ENCODE results near the gene SSC5D. TPM values are rescaled to one million over a fixed set of nuclear protein-coding genes. Genes with fewer than 3 reads are reported as not detected.

Gene SSC5D
- total RNA-seq, 1 donor from 2014 or later, result 1.5 TPM

DNA sequence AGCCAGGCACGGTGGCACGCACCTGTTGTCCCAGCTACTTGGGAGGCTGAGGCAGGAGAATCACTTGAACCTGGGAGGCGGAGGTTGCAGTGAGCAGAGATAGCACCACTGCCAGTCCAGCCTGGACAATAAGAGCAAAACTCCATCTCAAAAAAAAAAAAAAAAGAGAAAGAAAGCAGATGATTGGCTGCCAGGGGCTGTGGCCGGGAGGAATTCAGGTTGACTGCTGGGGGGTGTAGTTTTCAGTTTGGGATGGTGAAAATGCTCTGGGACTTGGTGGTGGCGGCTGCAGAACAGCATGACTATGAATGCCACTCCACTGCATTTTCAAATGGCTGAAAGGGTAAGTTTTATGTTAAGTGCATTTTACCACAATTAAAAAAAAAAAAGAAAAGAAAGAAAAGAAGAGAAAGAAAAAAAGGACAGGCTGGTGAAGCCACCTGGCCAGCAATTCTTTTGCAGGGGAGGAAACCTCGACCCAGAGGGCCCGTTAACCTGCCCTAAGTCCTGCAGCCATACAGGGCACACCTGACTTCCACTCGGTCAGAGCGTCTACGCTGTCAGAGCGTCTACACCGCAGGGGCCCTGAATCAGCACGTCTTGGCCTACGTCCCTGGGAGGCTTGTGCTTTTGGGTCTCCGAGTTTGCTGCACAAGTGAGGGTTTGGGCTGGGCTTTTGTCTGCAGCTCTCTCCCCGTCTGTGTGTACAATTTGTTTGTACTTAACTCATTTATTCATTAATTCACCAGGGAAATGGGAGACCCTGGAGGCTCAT is 30.4 kb upstream of the SSC5D start:
- DNase-seq (ENCODE audit: extremely low spot score, unreplicated experiment), result no peak
- Mint-ChIP-seq H3K9me3 (no peaks in the 10 kb centered on the region), H3K4me1 (ENCODE audit: unreplicated experiment) (peaks cover 41% of the 10 kb centered on the region), H3K36me3 (peaks cover 8% of the 10 kb centered on the region), H3K27me3 (peaks cover 22% of the 10 kb centered on the region), H3K4me3 (no peak overlapping the region), H3K27ac (no peak overlapping the region)
- no peak for TF ChIP-seq CTCF (conservative IDR thresholded peaks at IDR 0.05)

DNA sequence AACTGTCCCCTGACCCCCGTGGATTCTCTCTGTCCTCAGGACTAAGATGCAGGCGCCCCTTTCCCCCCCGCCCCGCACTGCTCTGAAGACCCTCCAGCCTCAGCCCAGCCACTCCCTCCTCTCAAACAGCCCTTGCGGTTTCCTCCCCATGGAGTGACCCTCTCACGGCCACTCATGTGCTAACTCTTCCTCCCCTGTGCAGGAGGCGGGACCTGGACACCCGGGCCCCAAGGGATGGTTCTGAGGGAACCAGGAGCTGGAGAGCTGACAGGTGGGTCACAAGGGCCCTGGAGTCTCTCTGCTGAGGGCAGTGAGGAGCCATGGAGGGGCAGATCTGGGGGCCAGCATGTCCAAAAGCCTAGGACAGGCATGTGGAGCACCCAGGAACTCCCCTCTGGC is 28.7 kb upstream of the SSC5D start:
- no peak for TF ChIP-seq CTCF (conservative IDR thresholded peaks at IDR 0.05)
- Mint-ChIP-seq H3K36me3 (no peaks in the 10 kb centered on the region), H3K27ac (no peak overlapping the region), H3K9me3 (no peaks in the 10 kb centered on the region), H3K27me3 (peaks cover 12% of the 10 kb centered on the region), H3K4me1 (ENCODE audit: unreplicated experiment) (peaks cover 31% of the 10 kb centered on the region), H3K4me3 (peak overlapping the region; percentile 97)
- DNase-seq (ENCODE audit: extremely low spot score, unreplicated experiment), result no peak

- H3K27ac Mint-ChIP-seq, result peak overlapping the region; percentile 94
Observed at GRCh38 chr19:55459950-55460657, 28.1 kb upstream of the SSC5D start.

GRCh38 chr19:55460670-55461258 is 27.5 kb upstream of the SSC5D start:
- DNase-seq (ENCODE audit: extremely low spot score, unreplicated experiment), result no peak
- Mint-ChIP-seq H3K9me3 (no peaks in the 10 kb centered on the region), H3K4me1 (ENCODE audit: unreplicated experiment) (peaks cover 31% of the 10 kb centered on the region), H3K27me3 (peaks cover 11% of the 10 kb centered on the region), H3K27ac (peak overlapping the region; percentile 94), H3K4me3 (peak overlapping the region; percentile 97), H3K36me3 (no peaks in the 10 kb centered on the region)
- TF ChIP-seq CTCF (conservative IDR thresholded peaks at IDR 0.05), result no peak

More at GRCh38 chr19:55459950-55460657, 28.1 kb upstream of the SSC5D start:
- peaks cover 10% of the 10 kb centered on the region for H3K27me3 Mint-ChIP-seq
- H3K4me3 Mint-ChIP-seq, result peak overlapping the region; percentile 97
- H3K9me3 Mint-ChIP-seq, result no peaks in the 10 kb centered on the region
- TF ChIP-seq CTCF (conservative IDR thresholded peaks at IDR 0.05), result no peak
- H3K4me1 Mint-ChIP-seq (ENCODE audit: unreplicated experiment), result peaks cover 31% of the 10 kb centered on the region
- no peaks in the 10 kb centered on the region for H3K36me3 Mint-ChIP-seq
- DNase-seq (ENCODE audit: extremely low spot score, unreplicated experiment), result no peak

DNA sequence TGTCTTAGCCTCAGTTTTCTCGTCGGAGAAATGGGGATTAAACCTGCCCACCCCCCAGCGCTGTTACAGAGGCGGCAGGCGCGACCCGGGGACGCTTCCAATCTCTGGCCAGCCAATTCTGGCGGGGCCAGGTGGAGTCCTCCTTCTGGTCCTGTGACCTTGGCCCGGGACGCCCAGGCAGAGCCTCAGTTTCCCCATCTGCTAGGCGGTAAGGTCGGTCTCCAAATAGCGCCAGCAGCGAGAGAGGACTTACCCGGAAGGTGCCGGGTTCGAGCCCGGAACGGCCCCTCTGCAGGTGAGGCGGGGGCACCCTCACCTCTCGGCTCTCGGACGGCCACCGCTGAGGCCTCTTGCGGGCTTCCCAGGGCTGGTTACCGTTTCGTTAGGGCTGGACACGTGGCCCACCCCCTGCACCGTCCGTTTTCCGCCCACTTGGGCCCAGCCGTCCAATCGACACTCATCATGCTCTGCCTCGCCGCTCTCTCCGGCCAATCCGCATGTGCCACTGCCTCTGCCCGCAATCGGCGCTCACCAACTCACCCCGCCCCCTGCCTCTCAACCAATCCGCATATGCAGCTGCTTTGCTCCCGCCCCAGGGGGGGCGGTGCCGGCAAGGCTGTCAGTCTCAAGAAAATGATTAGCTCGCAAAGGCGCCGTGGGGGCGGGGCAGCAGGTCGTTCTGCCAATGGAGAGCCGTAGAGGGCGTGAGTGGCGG is 26.8 kb upstream of the SSC5D start, which contains the start of gene ISOC2:
ISOC2 (minus strand) TSS at position 384 of the 715 bp plus-strand sequence. CDS start 5,156 bp downstream, outside the sequence.
- Mint-ChIP-seq H3K9me3 (no peaks in the 10 kb centered on the region), H3K4me1 (ENCODE audit: unreplicated experiment) (peaks cover 31% of the 10 kb centered on the region), H3K27ac (peak within 1 kb of the TSS; percentile 94), H3K36me3 (no peaks in the 10 kb centered on the region), H3K27me3 (peaks cover 18% of the 10 kb centered on the region), H3K4me3 (peak within 1 kb of the TSS; percentile 97)
- DNase-seq (ENCODE audit: extremely low spot score, unreplicated experiment), result peak; percentile 100
- TF ChIP-seq CTCF (conservative IDR thresholded peaks at IDR 0.05), result no peak

All from type B pancreatic cell (in vitro differentiated cells).